ENCODE data around the gene ARAF. TPM values are rescaled to one million over a fixed set of nuclear protein-coding genes. Genes with fewer than 3 reads are reported as not detected.
A peak's percentile ranks its signal among the peaks of the same experiment; 100 is the strongest.

The ARAF gene
- total and polyA plus RNA-seq, 2 donors: 24.3 to 84.9 TPM

DNA sequence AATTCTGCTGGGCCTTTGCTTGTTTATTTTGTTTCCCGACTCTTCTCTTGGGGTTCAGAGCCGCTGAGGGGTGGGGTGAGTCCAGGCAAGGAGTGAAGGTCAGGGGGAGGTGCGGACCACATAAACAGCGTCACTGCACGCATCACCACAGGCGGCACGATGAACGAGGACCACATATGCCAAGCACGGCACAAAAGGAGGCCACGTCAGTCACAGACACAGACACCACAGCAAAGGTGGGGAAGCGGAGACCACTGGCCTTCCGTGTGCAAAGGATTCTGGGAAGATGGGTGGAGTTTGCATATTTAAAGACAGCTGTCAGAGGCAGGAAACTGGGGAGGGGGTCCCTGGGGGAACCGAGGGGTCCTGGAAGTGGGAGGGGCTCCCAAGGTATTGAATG, 10.9 kb downstream of the ARAF start:
- Histone ChIP-seq H3K4me1 (ENCODE audit: control insufficient read depth in 2 of 2, insufficient read depth in 2 of 2, low read length in 2 of 2) (peaks cover 0 to 5% of the 10 kb centered on the region in 2 donors), H3K36me3 (ENCODE audit: control insufficient read depth in 2 of 2, insufficient read depth in 2 of 2, low read length in 1 of 2) (peaks cover 28 to 45% of the 10 kb centered on the region in 2 donors), H3K4me3 (ENCODE audit: low read length in 2 of 2) (no peak overlapping the region), H3K9me3 (ENCODE audit: control insufficient read depth in 2 of 2, insufficient read depth in 1 of 2, low read length in 1 of 2) (peaks cover 0 to 6% of the 10 kb centered on the region in 2 donors), H3K27ac (ENCODE audit: low read depth in 1 of 2, low read length in 1 of 2) (no peak overlapping the region), H3K27me3 (ENCODE audit: control insufficient read depth in 2 of 2, insufficient read depth in 1 of 2, low read length in 1 of 2) (peaks cover 0 to 8% of the 10 kb centered on the region in 2 donors)
- DNase-seq (ENCODE audit: low read depth in 6 of 9, low spot score in 9 of 9): no peak
- 94% methylated on average over 13 of the region's 13 CpGs for WGBS

DNA sequence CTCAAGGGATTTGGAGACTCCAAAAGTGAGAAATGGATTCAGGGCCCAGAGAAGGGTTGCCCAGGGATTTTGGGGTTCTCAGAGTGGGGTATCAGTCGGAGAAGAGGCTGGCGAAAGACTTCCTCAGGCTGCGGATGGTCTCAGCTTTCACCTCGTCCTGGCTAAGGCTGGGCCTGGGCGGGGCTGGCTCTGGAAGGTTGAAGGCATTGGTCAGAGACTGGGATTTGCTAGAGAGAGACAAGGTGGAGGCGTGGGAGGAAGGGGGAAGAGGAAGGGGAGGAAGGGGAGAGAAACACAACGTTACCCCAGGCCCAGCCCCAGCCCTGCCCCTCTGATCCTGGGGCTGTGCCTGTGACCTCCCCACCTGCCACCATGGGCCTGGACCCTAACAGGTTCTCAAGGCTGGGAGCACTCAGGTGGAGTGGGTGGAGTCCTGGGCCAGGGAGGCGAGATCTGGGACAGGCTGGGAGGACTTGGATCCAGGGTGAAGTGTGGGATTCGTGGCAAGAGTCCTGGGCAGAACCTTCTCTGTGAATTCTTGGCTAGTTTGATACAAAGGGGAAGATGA, 11.9 kb downstream of the ARAF start:
- Histone ChIP-seq H3K27ac (ENCODE audit: low read depth in 1 of 2, low read length in 1 of 2) (no peak overlapping the region), H3K9me3 (ENCODE audit: control insufficient read depth in 2 of 2, insufficient read depth in 1 of 2, low read length in 1 of 2) (peaks cover 0 to 6% of the 10 kb centered on the region in 2 donors), H3K27me3 (ENCODE audit: control insufficient read depth in 2 of 2, insufficient read depth in 1 of 2, low read length in 1 of 2) (peaks cover 0 to 8% of the 10 kb centered on the region in 2 donors), H3K36me3 (ENCODE audit: control insufficient read depth in 2 of 2, insufficient read depth in 2 of 2, low read length in 1 of 2) (peaks cover 19 to 40% of the 10 kb centered on the region in 2 donors), H3K4me3 (ENCODE audit: low read length in 2 of 2) (no peak overlapping the region), H3K4me1 (ENCODE audit: control insufficient read depth in 2 of 2, insufficient read depth in 2 of 2, low read length in 2 of 2) (peaks cover 0 to 5% of the 10 kb centered on the region in 2 donors)
- WGBS: 88% methylated on average over 9 of the region's 9 CpGs
- no peak for DNase-seq (ENCODE audit: low read depth in 6 of 9, low spot score in 9 of 9)

DNA sequence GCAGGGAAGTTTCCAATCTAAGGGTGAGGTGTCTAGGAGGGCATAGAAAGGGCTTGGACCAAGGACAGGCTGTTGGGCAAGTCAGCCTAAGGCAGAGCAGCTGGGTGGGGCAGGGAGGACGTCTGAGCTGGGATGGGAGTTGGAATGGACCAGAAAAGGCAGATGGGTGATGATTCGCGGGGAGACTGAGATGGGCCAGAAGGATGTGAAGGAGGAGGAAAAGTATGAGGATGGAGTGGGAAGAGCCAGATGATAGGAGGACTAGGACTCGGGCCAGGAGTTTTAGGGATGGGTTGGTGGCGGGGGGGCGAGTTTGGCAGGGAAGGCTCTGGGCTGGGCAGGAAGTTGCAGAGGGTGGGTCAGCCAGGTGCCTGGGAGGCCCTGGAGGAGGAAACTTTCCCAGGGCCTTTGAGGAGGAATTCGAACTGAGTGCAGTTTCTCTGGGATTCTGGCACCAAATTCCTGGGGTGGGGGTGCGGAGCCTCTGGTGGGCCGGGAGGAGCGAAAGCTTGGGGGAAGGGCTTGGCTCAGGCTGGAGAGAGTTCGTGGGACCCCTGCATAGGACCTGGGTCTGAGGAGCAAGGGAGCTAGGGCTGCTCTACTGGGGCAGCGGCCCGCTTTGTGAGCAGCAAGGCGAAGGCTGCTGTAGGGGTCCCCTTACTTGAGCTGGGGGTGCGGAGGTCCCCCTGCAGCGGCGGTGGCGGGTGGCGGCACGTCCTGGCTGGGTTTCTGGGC, 12.5 kb downstream of the ARAF start:
- Histone ChIP-seq H3K27ac (ENCODE audit: low read depth in 1 of 2, low read length in 1 of 2) (peak overlapping the region in 1 of 2 donors; percentile 42), H3K9me3 (ENCODE audit: control insufficient read depth in 2 of 2, insufficient read depth in 1 of 2, low read length in 1 of 2) (peaks cover 0 to 6% of the 10 kb centered on the region in 2 donors), H3K4me1 (ENCODE audit: control insufficient read depth in 2 of 2, insufficient read depth in 2 of 2, low read length in 2 of 2) (peaks cover 0 to 5% of the 10 kb centered on the region in 2 donors), H3K27me3 (ENCODE audit: control insufficient read depth in 2 of 2, insufficient read depth in 1 of 2, low read length in 1 of 2) (peaks cover 0 to 8% of the 10 kb centered on the region in 2 donors), H3K4me3 (ENCODE audit: low read length in 2 of 2) (peak overlapping the region; percentile 18 to 29), H3K36me3 (ENCODE audit: control insufficient read depth in 2 of 2, insufficient read depth in 2 of 2, low read length in 1 of 2) (peaks cover 13 to 34% of the 10 kb centered on the region in 2 donors)
- WGBS: 75% methylated on average over 20 of the region's 20 CpGs
- DNase-seq (ENCODE audit: low read depth in 6 of 9, low spot score in 9 of 9): no peak

DNA sequence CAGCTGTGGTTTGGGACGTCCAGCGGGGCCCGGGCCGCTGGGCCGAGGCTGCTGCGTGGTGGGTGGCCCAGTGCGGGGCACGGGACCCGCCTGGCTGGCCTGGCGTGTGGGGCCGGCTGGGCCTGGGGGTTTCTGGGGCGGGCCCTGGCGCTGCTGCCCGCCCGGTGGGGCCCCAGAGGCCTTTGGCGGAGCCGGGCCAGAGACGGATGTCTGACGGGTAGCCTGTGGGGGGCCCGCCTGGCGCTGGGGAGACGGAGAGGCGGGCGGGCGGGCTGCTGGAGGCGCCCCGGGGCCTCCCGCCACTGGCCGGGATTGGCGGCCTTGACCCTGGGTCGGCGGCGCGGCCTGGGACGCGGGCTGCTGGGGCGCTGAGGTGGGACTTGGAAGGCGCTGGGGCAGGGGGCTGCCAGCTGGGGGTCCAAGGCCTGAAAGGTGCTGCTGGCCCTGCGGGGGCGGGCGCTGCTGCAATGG, 13.1 kb downstream of the ARAF start:
- peaks cover 0 to 6% of the 10 kb centered on the region in 2 donors for H3K9me3 ChIP-seq (ENCODE audit: control insufficient read depth in 2 of 2, insufficient read depth in 1 of 2, low read length in 1 of 2)
- no peak for DNase-seq (ENCODE audit: low read depth in 6 of 9, low spot score in 9 of 9)
- H3K27ac ChIP-seq (ENCODE audit: low read depth in 1 of 2, low read length in 1 of 2): peak overlapping the region in 1 of 2 donors; percentile 52
- H3K27me3 ChIP-seq (ENCODE audit: control insufficient read depth in 2 of 2, insufficient read depth in 1 of 2, low read length in 1 of 2): peaks cover 0 to 8% of the 10 kb centered on the region in 2 donors
- peak overlapping the region; percentile 29 to 33 for H3K4me3 ChIP-seq (ENCODE audit: low read length in 2 of 2)
- H3K36me3 ChIP-seq (ENCODE audit: control insufficient read depth in 2 of 2, insufficient read depth in 2 of 2, low read length in 1 of 2): peaks cover 8 to 28% of the 10 kb centered on the region in 2 donors
- peaks cover 0 to 5% of the 10 kb centered on the region in 2 donors for H3K4me1 ChIP-seq (ENCODE audit: control insufficient read depth in 2 of 2, insufficient read depth in 2 of 2, low read length in 2 of 2)
- 6% methylated on average over 40 of the region's 41 CpGs for WGBS

DNA sequence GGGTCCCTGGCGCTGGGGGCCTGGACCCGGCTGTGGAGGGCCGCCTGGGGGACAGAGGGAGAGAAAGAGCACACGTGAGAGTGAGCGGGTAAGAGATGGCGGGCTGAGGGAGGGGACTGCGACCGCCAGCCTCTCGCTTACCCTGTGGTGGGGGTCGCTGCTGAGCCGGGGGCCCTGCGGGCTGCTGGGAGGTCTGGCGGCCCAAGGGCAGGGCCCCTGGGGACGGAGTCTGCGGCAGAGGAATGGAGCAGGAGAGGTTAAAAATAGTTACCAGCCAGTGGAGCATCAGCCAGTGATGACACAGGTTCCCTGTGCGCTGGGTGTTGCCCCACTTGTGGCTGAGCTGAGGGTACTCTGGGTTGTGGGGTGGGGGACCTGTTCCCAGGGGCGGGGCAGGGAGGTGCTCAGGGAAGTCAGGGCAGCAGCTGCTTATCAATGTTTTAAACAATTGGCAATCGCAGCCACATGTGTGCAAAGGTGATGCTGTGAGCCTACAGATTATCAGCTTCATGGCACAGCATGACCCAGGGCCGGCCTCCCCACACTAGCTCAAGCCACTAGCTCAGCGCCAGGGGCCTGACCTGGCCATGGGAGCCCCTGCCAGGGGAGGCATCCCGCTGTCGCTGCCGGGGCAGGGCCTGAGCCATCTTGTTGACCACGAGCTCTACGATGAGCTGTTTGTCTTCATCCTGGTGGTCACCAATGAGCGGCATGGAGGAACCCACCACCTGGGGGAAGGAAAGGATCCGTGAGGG, 13.7 kb downstream of the ARAF start:
- WGBS: 37% methylated on average over 27 of the region's 27 CpGs
- peak overlapping the region; percentile 29 to 33 for H3K4me3 ChIP-seq (ENCODE audit: low read length in 2 of 2)

DNA sequence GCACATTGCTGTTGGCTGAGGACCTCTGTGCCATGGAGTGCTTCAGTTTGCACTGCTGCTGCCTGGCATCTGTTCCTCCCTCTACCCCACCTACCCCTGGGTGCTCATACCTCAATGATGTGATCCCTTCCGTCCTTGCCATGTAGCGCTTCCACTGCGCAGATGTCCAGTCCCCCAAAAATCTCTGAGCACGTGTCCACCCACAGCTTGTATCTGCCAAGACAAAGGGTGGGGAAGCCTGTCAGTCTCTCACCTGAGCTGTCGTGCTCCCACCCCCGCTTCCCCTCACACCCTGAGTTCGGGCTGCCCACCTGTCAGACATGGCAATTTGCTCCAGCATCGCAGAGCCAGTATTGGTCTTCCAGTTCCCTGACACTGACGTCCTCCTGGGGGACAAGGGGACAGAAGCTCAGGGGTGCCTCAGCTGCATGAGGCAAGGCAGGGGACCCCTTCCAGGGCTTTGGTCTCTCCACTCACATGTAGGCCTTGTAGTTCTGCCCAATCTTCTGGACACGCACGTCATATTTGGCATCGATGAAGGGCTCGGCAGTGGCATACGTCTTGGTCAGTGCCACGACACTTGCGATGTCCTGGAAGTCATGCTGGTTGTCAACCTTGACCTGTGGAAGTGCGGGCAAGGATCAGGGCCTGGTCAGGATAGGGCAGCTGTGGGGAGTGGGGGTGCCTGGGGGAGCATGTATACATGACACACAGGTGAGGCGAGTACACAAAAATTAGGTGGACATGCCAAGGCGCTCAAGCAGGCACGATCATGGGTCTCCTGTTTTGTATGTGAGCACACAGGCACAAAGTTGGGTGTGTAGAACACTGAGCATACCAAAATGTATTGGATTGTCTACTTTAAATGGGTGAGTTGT, 15.3 kb downstream of the ARAF start:
- H3K27ac ChIP-seq (ENCODE audit: low read depth in 1 of 2, low read length in 1 of 2): no peak overlapping the region
- WGBS: 97% methylated on average over 20 of the region's 20 CpGs
- H3K4me3 ChIP-seq (ENCODE audit: low read length in 2 of 2): no peak overlapping the region
- peaks cover 0 to 8% of the 10 kb centered on the region in 2 donors for H3K27me3 ChIP-seq (ENCODE audit: control insufficient read depth in 2 of 2, insufficient read depth in 1 of 2, low read length in 1 of 2)
- DNase-seq (ENCODE audit: low read depth in 6 of 9, low spot score in 9 of 9): no peak
- peaks cover 0 to 7% of the 10 kb centered on the region in 2 donors for H3K36me3 ChIP-seq (ENCODE audit: control insufficient read depth in 2 of 2, insufficient read depth in 2 of 2, low read length in 1 of 2)
- peaks cover 0 to 3% of the 10 kb centered on the region in 2 donors for H3K9me3 ChIP-seq (ENCODE audit: control insufficient read depth in 2 of 2, insufficient read depth in 1 of 2, low read length in 1 of 2)
- H3K4me1 ChIP-seq (ENCODE audit: control insufficient read depth in 2 of 2, insufficient read depth in 2 of 2, low read length in 2 of 2): peaks cover 0 to 5% of the 10 kb centered on the region in 2 donors

More for the DNA sequence above, 13.7 kb downstream of the ARAF start:
- Histone ChIP-seq H3K27me3 (ENCODE audit: control insufficient read depth in 2 of 2, insufficient read depth in 1 of 2, low read length in 1 of 2) (peaks cover 0 to 8% of the 10 kb centered on the region in 2 donors), H3K27ac (ENCODE audit: low read depth in 1 of 2, low read length in 1 of 2) (no peak overlapping the region), H3K36me3 (ENCODE audit: control insufficient read depth in 2 of 2, insufficient read depth in 2 of 2, low read length in 1 of 2) (peaks cover 3 to 22% of the 10 kb centered on the region in 2 donors), H3K4me1 (ENCODE audit: control insufficient read depth in 2 of 2, insufficient read depth in 2 of 2, low read length in 2 of 2) (peaks cover 0 to 5% of the 10 kb centered on the region in 2 donors), H3K9me3 (ENCODE audit: control insufficient read depth in 2 of 2, insufficient read depth in 1 of 2, low read length in 1 of 2) (peaks cover 0 to 4% of the 10 kb centered on the region in 2 donors)
- no peak for DNase-seq (ENCODE audit: low read depth in 6 of 9, low spot score in 9 of 9)

DNA sequence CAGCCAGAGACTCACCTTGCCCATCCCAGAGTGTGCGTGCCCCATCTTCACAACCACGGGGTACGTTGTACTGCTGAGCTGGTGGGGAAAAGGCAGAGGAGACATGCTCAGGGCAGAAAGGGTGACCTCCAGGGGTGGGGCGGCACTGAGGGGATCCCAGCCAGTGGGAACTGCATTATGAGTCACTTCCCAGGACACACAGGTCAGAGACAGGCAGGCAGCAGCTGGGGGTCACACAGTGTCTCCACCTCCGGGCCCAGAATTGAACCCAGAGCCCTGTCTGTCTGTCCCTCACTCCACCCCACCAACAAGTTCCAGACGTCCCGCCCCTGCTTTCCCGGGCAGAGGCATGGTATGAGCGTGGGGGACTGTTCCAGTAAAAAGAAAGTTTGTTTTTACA, 16.4 kb downstream of the ARAF start:
- 98% methylated on average over 9 of the region's 9 CpGs for WGBS
- Histone ChIP-seq H3K27me3 (ENCODE audit: control insufficient read depth in 2 of 2, insufficient read depth in 1 of 2, low read length in 1 of 2) (peaks cover 0 to 8% of the 10 kb centered on the region in 2 donors), H3K36me3 (ENCODE audit: control insufficient read depth in 2 of 2, insufficient read depth in 2 of 2, low read length in 1 of 2) (no peaks in the 10 kb centered on the region), H3K4me1 (ENCODE audit: control insufficient read depth in 2 of 2, insufficient read depth in 2 of 2, low read length in 2 of 2) (peaks cover 3 to 15% of the 10 kb centered on the region in 2 donors), H3K9me3 (ENCODE audit: control insufficient read depth in 2 of 2, insufficient read depth in 1 of 2, low read length in 1 of 2) (no peaks in the 10 kb centered on the region), H3K4me3 (ENCODE audit: low read length in 2 of 2) (no peak overlapping the region), H3K27ac (ENCODE audit: low read depth in 1 of 2, low read length in 1 of 2) (no peak overlapping the region)
- no peak for DNase-seq (ENCODE audit: low read depth in 6 of 9, low spot score in 9 of 9)

DNA sequence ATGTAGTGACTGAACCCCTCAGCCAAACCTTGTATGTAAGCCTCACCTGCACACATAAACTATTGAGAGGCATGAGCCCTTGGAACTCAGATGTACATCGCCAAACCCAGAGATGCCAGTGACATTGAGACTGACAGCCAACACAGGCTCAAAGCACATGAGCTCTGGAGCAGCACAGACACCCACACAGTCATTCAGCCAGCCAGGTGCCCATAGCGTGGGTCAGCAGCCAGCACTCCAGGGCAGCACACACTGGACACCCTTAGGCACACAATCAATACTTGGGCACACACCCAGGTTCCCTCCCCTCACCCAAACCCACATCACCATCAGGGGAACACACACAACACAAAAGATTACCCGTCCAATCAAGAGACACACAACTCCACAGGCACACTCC, 16.9 kb downstream of the ARAF start:
- Histone ChIP-seq H3K4me3 (ENCODE audit: low read length in 2 of 2) (no peak overlapping the region), H3K27me3 (ENCODE audit: control insufficient read depth in 2 of 2, insufficient read depth in 1 of 2, low read length in 1 of 2) (peaks cover 0 to 8% of the 10 kb centered on the region in 2 donors), H3K9me3 (ENCODE audit: control insufficient read depth in 2 of 2, insufficient read depth in 1 of 2, low read length in 1 of 2) (no peaks in the 10 kb centered on the region), H3K4me1 (ENCODE audit: control insufficient read depth in 2 of 2, insufficient read depth in 2 of 2, low read length in 2 of 2) (peaks cover 3 to 15% of the 10 kb centered on the region in 2 donors), H3K27ac (ENCODE audit: low read depth in 1 of 2, low read length in 1 of 2) (no peak overlapping the region), H3K36me3 (ENCODE audit: control insufficient read depth in 2 of 2, insufficient read depth in 2 of 2, low read length in 1 of 2) (no peaks in the 10 kb centered on the region)
- 97% methylated on average over 3 of the region's 3 CpGs for whole genome bisulfite sequencing
- DNase-seq (ENCODE audit: low read depth in 6 of 9, low spot score in 9 of 9): no peak

All from thymus (tissue), 11 donors.